ENCODE measurements around the gene EIF2AK3. TPM values are rescaled to one million over a fixed set of nuclear protein-coding genes. Genes with fewer than 3 reads are reported as not detected.

Gene EIF2AK3
- polyA plus RNA-seq, 1 donor (not counting 4 experiments of a cell fraction or from before 2014, with no cell fraction given) = 10.9 TPM

DNA sequence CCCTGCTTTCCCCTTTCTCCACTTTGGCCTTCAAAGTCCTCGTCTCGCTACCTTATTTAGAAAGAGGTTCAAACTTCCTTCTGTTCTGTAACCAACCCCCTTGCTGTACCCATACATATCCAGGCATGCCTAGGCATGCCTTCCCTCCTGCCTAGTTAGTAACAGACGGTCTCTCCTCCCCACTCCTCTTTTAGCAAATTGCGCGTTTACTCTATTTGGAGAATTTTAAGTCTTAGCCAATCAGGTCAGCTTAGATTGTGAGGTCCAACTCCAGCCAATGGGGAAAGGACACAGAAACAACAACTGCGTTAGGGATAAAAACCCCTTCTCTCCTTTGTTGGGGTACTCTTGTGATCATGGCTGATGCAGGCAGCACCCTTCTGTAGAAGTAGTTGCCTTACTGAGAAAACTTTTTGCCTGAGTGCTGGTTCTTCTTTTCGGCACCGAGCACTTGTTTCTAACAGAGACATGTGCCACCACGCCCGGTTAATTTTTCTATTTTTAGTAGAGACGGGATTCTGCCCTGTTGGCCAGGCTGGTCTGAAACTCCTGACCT is 88.8 kb downstream of the EIF2AK3 start:
- FAIRE-seq (no peak), DNase-seq (ENCODE audit: low read depth, low spot score) (no peak)
- H3K79me2 ChIP-seq (ENCODE audit: control insufficient read depth, insufficient read depth, low read length) = no peaks in the 10 kb centered on the region
- H3K9me3 ChIP-seq (ENCODE audit: control insufficient read depth, low read depth, low read length) = peaks cover 2% of the 10 kb centered on the region
- H3K9ac ChIP-seq (ENCODE audit: control insufficient read depth, extremely low read depth, insufficient read depth, low read length) = no peak overlapping the region
- H3K4me2 ChIP-seq (ENCODE audit: control insufficient read depth, extremely low read depth, insufficient read depth, low read depth, low read length) = no peak overlapping the region
- H2AFZ ChIP-seq (ENCODE audit: control insufficient read depth, low read length) = peak overlapping the region; percentile 61
- no peaks in the 10 kb centered on the region for H3K9me1 ChIP-seq (ENCODE audit: control insufficient read depth, extremely low read depth, insufficient read depth, low read length)
- H3K27ac ChIP-seq (ENCODE audit: control insufficient read depth, insufficient read depth, low read length) = no peak overlapping the region
- H3K4me1 ChIP-seq (ENCODE audit: control insufficient read depth, extremely low read depth, insufficient read depth, low read length) = peaks cover 10% of the 10 kb centered on the region
- no peaks in the 10 kb centered on the region for H4K20me1 ChIP-seq (ENCODE audit: control insufficient read depth, extremely low read depth, insufficient read depth, low read length)
- dilution Hi-C loops (cut with MboI; ENCODE audit: extremely low pct_ligation_motif_present, low sequenced_read_pairs) = no loop called here
- H3K36me3 ChIP-seq (ENCODE audit: control insufficient read depth in 2 of 2, extremely low read depth in 1 of 2, insufficient read depth in 2 of 2, low read length in 2 of 2) = no peaks in the 10 kb centered on the region
- TF ChIP-seq, protein P1, sequence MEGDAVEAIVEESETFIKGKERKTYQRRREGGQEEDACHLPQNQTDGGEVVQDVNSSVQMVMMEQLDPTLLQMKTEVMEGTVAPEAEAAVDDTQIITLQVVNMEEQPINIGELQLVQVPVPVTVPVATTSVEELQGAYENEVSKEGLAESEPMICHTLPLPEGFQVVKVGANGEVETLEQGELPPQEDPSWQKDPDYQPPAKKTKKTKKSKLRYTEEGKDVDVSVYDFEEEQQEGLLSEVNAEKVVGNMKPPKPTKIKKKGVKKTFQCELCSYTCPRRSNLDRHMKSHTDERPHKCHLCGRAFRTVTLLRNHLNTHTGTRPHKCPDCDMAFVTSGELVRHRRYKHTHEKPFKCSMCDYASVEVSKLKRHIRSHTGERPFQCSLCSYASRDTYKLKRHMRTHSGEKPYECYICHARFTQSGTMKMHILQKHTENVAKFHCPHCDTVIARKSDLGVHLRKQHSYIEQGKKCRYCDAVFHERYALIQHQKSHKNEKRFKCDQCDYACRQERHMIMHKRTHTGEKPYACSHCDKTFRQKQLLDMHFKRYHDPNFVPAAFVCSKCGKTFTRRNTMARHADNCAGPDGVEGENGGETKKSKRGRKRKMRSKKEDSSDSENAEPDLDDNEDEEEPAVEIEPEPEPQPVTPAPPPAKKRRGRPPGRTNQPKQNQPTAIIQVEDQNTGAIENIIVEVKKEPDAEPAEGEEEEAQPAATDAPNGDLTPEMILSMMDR (optimal IDR thresholded peaks at IDR 0.05 in 1 of 3, IDR thresholded peaks at IDR 0.05 in 1 of 3, conservative IDR thresholded peaks at IDR 0.05 in 1 of 3; ENCODE audit: extremely low read depth in 1 of 3, insufficient read depth in 2 of 3, low read length in 3 of 3) = no peak
- no peak for TF ChIP-seq EZH2 (IDR thresholded peaks at IDR 0.05; ENCODE audit: low read length)
- H3K4me3 ChIP-seq (ENCODE audit: control insufficient read depth in 2 of 3, extremely low read depth in 1 of 3, insufficient read depth in 2 of 3, low read depth in 1 of 3, low read length in 3 of 3) = no peak overlapping the region
- no peaks in the 10 kb centered on the region for H3K27me3 ChIP-seq (ENCODE audit: control insufficient read depth, extremely low read depth, insufficient read depth, low read length)

DNA sequence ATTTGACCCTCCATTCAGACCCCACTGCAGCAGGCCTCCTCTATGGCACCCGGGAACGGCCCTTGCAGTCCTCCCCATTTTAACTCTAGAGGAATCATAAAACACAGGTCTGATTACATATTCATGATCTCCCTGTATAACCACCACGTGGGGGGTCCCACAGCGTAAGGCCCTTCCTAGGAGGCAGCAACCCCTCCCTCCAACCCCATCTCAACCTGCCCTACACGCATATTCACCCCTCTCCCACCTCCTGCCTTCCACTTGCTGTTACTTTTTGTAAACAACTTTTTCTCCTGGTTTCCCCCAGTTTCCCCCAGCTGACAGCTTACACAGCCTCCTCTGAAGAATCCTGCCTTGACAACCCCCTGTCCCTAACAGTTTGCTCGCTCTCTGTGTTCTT is 89.6 kb downstream of the EIF2AK3 start:
- FAIRE-seq (no peak), DNase-seq (ENCODE audit: low read depth, low spot score) (no peak)
- Histone ChIP-seq H3K4me1 (ENCODE audit: control insufficient read depth, extremely low read depth, insufficient read depth, low read length) (peaks cover 10% of the 10 kb centered on the region), H3K4me3 (ENCODE audit: control insufficient read depth in 2 of 3, extremely low read depth in 1 of 3, insufficient read depth in 2 of 3, low read depth in 1 of 3, low read length in 3 of 3) (no peak overlapping the region), H3K27me3 (ENCODE audit: control insufficient read depth, extremely low read depth, insufficient read depth, low read length) (no peaks in the 10 kb centered on the region), H4K20me1 (ENCODE audit: control insufficient read depth, extremely low read depth, insufficient read depth, low read length) (no peaks in the 10 kb centered on the region), H3K27ac (ENCODE audit: control insufficient read depth, insufficient read depth, low read length) (no peak overlapping the region), H2AFZ (ENCODE audit: control insufficient read depth, low read length) (no peak overlapping the region), H3K9ac (ENCODE audit: control insufficient read depth, extremely low read depth, insufficient read depth, low read length) (no peak overlapping the region), H3K79me2 (ENCODE audit: control insufficient read depth, insufficient read depth, low read length) (no peaks in the 10 kb centered on the region), H3K9me1 (ENCODE audit: control insufficient read depth, extremely low read depth, insufficient read depth, low read length) (no peaks in the 10 kb centered on the region), H3K36me3 (ENCODE audit: control insufficient read depth in 2 of 2, extremely low read depth in 1 of 2, insufficient read depth in 2 of 2, low read length in 2 of 2) (no peaks in the 10 kb centered on the region), H3K9me3 (ENCODE audit: control insufficient read depth, low read depth, low read length) (peaks cover 2% of the 10 kb centered on the region), H3K4me2 (ENCODE audit: control insufficient read depth, extremely low read depth, insufficient read depth, low read depth, low read length) (no peak overlapping the region)
- TF ChIP-seq, protein P1 (optimal IDR thresholded peaks at IDR 0.05 in 1 of 3, IDR thresholded peaks at IDR 0.05 in 1 of 3, conservative IDR thresholded peaks at IDR 0.05 in 1 of 3; ENCODE audit: extremely low read depth in 1 of 3, insufficient read depth in 2 of 3, low read length in 3 of 3) = no peak
- no peak for TF ChIP-seq EZH2 (IDR thresholded peaks at IDR 0.05; ENCODE audit: low read length)
- dilution Hi-C loops (cut with MboI; ENCODE audit: extremely low pct_ligation_motif_present, low sequenced_read_pairs) = no loop called here
